GM19328 (cell line): ENCODE results near the gene CNGA1.
"Not testable (repeated sequence)": the region's sequence is repeated elsewhere in the genome, so short reads cannot be mapped to it uniquely, and the experiment has no call there.

Experiments used
- ATAC-seq: cut with Tn5 transposase; IDR thresholded peaks from one replicate; pipeline ENCODE4 v1.9.1; 2021; ENCODE audit warnings: mild to moderate bottlenecking, moderate library complexity; ENCODE audit not compliant: unreplicated experiment

CNGA1 gene

DNA sequence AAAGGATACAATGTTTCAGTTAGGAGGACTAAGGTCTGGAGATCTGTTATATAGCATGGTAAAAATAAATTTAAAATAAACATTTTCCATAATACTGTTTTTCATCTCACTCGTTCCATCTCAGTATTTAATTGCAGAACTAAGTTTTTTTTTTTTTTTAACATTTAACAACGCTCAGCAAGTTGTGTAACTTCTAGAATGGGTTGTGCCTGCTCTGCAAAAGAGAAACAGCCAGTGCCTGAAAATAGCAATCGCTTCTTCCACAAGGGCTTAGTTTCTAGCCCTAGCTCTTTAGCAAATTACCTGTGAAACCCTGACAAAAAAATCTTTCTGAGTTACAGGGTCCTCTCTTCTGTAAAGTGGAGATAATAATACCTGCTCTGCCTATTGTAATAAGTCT is 41.9 kb downstream of the CNGA1 start:
- ATAC-seq, result no peak

DNA sequence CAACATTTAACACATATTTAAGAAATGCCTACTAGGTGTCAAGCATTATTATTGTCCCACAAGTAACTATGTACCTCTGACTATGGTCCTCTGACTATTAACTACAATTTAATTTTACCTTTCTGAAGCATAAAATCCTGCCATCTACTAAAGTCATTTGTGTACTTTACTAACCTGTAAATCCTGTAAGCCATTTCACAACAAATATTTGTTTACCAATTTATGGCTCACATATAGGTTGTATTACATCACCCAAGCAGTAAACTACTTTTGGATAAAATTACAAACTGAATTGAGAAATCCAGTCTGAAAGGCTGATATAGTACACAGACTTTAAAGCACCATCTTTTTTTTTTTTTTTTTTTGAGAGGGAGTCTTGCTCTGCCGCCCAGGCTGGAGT is 43.8 kb downstream of the CNGA1 start:
- ATAC-seq, result no peak

DNA sequence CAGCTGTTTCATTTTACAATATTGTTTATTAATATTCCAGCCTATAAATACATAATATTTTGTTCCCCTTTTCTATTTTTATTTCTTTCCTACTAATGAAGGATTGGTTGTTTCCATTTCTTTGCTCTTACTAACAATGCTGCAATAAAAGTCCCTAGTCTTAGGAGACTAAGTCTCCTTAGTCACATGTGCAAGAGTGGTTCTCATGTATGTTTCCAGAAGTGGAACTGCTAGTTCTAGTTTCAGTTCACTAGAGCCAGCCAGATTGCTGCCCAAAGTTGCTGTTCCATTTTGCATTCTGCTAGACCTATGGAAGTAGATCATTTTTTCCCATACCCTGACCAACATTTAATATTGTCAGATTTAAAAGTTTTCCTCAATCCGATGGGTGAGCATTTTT is 44.3 kb downstream of the CNGA1 start:
- no peak for ATAC-seq

DNA sequence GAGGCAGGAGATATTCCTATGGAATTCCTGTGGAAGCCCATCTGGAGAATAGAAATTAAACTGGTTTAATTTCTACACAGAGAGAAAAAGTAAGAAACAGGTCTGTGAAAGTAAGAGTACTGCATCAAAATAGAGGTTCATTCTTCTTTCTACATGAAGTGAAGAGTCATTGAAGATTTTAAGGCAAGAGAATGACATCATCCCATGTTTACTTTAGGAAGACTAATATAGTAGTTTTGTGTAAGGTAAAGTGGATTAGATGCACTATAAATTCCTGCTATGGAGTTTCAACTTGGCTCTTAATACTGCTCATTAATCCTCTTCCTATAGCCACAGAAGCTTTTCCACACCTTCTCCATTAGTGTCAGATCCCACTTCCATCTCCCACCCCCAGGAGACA is 47.6 kb downstream of the CNGA1 start:
- ATAC-seq, result no peak

DNA sequence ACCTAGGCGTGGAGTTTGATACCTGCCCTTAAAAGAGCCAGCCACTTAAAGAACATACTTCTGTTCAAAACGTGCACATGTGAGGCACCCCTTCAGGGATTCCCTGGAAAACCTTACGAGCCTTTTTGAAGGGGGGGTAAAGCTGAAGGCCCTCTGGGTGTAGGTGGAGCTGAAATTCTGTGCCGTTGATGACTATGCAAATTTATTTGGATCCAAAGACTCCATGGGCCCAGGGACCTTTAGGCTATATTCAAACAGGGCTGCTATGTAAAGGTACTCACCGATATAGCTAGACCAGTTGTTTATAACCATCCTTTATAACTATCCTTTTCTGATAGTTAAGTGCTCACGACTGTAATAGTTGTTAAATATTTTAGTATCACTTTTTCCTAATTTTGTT is 61.8 kb downstream of the CNGA1 start:
- ATAC-seq, result no peak

DNA sequence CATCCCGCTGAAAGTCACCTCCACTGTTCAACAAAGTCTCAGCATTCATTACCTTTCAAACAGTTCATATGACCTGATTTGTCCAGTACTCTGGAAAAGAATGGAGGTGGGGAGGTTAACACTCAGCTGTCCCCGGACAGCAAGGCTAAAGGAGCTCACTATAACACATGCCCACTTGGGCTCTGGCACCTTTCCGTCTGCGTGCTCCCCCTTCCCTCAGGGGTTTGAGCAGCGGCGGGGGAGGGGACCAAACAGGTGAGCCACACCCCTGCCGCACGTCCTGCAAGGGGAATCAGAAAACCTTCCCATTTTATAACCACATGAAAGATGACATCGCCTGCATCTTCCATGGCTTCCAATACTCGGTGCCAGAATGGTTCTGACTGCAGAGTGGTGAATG is 62.2 kb downstream of the CNGA1 start:
- ATAC-seq, result no peak

DNA sequence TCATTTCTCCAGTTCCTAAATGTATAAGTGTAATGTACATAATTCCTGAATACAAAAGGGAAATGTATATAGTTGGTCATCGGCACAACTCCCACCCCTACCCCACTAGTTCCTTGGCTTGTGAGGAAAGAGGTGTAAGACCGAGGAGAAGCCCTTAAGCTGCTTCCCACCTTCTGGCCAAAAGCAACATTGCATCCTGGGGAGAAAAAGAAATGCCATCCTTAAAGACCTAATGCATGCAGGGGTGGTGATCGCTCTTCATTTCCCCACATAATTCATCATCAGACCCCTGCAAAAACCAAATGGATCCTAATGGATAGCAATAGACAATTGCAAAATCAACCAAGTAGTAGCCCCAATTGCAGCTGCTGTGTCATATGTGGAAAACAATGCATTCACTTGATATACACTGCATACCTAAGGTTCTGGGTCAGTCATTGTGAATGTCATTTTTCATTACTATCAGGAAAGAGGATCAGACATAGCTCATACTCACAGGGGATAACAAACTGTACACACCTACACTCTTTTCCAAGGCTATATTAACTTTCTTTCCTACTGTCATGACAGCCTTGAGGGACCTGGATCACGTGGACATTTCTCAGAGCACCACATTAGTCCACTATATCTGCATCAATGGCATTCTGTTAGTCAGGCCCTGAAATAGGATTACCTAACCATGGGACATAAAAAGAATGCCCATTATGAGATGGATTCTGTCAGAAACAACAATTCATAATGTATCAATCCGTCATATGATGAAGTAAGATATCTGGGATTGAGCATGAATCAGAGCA is 70.4 kb downstream of the CNGA1 start:
- ATAC-seq, result no peak

DNA sequence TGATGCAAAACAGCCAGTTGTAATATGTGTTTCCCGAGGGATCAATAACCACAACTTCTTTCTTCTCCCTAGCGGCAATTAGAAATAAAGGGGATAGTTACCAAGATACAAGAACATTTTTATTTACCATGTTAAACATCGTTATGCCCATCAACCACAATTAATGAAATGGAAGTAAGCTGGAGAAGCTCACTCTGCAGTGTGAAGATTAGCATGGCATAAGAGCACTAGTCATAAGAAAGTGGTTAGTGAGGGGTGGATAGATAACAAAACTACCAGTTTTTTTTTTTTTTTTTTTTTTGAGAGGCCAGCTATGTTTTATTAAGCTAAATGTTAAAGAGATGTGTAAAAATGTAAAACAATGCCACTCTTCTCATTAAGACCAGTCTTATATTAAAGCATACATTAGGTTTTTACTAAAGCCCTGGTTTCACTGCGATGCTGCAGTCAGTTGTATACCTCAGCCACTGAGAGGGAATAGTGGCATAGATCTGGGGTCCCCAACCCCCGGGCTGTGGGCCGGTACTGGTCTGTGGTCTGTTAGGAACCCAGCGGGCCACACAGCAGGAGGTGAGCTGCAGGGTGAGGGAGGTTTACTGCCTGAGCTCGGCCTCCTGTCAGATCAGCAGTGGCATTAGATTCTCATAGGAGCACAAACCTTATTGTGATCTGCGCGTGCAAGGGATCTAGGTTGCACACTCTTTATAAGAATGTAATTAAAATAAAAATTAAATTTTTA is 74.2 kb downstream of the CNGA1 start:
- no peak for ATAC-seq

DNA sequence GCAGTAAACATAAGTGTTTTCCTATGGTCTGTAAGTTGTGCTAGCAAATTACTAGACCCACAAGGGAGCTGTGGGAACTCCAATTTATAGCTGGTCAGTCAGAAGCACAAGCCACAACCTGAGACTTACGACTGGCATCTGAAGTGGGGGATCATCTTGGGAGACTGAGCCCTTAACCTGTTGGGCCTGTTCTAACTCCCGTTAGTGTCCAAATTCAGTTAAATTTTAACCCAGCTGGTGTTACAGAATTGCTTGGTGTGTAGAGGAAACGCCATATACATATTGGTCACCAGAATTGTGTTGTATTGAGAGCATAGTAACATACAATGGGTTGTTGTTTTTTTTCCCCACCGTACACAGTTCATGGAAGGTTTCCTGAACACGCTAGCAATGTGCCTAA is 77.0 kb downstream of the CNGA1 start:
- ATAC-seq, result no peak

DNA sequence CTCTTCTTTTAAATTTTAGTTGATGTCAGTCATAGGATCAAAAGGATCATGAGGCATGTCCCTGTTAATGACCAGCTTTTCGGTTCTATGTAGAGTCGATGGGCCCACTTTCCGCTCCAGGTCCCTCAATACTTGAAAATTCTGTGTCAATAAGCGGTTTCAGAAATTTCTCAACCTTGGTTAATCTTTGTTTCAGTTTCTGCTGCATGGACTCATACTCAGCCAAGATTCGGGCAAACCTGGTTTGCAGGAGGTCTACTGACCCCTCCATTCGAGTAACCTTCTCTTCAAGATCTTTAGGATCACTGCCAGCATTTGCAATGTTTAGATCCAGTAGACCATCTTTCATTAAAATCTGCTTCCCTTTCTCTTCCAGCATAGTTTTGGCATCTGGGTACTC is 80.1 kb downstream of the CNGA1 start:
- ATAC-seq, result no peak

DNA sequence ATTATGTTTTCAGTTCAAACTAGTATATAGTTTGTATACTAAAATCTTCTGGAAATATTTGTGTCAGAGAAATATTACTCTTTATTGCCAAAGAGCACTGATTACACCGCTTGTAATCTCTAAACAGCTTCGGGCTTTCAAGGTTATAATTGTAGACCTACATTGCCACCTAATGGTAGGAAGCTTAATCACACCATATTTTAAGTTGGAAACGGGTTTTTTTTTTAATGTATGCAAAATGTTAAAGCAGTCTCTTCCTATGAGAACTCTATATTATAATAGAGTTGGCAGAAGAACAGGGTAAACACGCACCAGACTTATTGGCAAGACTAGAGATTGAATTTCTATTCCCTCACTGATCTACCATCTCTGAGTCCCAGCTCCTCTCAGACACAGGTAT is 82.6 kb downstream of the CNGA1 start:
- no peak for ATAC-seq

DNA sequence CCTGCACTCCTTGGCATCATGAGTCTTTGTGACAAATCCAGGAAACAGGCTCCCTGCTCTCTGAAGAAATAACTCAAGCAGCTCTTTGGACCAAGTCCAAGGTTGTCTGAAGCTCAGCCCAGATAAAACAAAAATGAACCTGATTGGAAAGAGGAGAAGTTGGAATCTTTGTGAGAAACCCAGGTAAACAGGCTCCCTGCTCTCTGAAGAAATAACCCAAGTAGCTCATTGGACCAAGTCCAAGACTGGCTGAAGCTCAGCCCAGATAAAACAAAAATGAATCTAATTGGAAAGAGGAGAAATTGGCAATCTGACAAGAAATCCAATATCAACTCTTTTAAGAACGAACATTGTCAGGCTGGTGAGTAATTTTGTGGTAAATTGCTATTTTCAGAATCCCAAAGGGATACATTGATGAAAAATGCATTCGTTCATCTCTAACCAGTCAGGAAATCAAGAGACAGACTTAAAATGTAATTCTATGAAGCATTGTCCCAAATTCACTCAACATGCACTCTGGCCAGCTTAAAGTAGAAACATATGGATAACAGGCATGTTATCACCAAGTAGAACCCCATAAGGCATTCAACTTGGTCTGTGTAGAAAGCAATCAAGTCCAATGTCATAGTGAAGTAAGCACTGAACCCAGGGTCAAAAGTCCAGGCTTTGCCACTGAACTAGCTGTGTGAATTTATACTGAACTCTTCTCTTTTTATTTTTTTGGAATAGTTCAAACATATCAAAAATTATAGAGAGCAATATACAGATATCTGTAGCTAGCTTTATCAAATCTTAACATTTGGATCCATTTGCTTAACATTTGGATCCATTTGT is 85.3 kb downstream of the CNGA1 start:
- ATAC-seq, result no peak

DNA sequence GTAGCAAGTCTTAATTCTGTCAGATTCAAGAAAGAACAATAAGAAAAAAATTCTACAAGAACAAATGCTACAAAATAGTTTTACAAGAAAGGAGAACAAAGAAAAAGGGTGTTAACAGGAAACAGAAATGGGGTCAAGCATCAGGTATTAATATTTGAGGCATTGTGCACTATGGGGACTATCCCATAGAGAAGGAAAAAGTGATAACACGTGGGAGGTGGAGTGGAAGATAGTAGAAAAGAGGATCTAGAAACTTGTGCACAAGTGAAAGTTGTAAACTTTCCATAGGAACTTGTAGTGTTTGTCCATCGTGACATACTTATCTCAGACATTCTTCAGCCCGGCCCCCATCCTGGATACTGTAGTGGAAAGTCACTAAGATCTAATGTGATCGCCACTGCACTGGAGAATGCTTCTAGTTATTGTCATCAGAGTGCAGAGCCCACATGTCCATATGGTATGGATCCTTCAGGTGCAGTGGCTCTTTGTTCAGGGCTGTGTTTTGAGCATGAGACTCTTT is 86.7 kb downstream of the CNGA1 start:
- no peak for ATAC-seq

DNA sequence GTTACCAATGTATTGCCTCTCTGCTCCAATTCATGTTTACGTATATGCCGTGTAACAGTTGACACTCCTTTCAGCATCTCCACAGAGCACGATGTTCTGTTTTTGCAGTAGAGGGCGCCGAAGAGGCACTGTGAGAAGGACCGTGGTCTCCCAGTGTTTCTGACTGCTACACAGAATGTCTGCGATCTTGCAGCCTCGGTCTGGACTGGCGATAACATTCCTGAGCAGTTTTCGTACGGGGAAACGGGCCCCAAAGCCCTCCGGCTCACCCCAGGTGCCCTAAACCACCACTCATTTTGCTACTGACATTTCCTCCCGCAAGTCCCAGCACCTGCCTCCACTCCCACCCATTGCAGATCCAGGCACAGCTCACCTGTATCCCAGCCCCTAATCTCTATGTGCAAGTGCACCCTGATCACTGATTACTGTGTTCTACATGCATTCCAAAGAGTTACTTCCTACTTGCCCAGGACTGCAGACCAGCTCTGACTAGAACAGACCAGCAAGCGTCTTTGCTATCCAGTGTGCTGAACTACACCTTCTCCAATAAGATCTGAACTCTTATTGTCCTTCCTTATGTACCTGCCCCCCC is 89.7 kb downstream of the CNGA1 start:
- ATAC-seq, result peak; percentile 96

DNA sequence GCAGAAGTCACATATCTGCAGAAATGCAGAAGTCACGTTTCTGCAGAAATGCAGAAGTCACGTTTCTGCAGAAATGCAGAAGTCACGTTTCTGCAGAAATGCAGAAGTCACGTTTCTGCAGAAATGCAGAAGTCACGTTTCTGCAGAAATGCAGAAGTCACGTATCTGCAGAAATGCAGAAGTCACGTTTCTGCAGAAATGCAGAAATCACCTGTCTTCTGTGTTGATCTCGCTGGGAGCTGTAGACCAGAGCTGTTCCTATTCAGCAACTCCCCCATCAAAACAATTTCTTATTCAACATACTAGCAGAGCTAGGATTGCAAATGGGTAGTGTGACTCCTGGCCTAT is 93.2 kb downstream of the CNGA1 start:
- ATAC-seq, result not testable (repeated sequence)

DNA sequence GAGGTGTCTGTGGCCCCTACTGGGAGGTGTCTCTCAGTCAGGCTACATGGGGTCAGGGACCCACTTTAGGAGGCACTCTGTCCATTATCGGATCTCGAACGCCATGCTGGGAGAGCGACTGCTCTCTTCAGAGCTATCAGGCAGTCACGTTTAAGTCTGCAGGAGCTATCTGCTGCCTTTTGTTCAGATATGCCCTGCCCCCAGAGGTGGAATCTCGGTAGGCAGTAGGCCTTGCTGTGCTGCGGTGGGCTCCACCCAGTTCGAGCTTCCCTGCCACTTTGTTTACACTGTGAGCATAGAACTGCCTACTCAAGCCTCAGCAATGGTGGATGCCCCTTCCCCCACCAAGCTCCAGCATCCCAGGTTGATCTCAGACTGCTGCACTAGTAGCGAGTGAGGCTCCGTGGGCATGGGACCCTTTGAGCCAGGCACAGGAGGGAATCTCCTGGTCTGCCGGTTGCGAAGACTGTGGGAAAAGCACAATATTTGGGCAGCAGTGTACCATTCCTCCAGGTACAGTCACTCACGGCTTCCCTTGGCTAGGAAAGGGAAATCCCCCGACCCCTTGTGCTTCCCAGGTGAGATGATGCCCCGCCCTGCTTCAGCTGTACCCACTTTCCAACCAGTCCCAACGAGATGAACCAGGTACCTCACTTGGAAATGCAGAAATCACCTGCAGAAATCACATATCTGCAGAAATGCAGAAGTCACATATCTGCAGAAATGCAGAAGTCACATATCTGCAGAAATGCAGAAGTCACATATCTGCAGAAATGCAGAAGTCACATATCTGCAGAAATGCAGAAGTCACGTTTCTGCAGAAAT is 93.8 kb downstream of the CNGA1 start:
- ATAC-seq, result not testable (repeated sequence)

DNA sequence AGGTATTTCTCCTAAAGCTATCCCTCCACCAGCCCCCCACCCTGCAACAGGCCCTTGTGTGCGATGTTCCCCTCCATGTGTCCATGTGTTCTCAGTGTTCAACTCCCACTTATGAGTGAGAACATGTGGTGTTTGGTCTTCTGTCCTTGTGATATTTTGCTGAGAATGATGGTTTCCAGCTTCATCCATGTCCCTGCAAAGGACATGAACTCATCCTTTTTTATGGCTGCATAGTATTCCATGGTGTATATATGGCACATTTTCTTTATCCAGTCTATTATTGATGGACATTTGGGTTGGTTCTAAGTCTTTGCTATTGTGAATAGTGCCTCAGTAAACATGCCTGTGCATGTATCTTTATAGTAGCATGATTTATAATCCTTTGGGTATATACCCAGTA is 99.3 kb downstream of the CNGA1 start:
- not testable (repeated sequence) for ATAC-seq

DNA sequence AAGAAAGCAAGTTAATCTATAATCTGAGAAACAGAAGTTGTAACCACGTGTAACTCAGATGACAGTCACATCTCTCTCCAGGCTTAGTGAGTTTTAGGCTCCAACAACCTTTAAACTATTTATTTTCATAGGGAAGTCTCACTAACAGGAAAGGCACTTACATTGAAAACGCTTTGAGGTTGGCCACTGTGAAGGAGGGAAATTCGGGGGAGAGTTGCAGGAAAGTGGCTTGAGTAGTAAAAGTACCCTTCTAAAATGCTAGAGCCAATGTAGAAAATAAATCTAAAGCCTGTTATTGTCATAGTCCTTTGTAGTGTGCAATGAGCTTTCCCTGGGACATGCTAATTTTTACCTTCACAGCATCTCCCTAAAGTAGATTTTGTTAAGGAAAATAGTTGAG is 101.1 kb downstream of the CNGA1 start:
- no peak for ATAC-seq

DNA sequence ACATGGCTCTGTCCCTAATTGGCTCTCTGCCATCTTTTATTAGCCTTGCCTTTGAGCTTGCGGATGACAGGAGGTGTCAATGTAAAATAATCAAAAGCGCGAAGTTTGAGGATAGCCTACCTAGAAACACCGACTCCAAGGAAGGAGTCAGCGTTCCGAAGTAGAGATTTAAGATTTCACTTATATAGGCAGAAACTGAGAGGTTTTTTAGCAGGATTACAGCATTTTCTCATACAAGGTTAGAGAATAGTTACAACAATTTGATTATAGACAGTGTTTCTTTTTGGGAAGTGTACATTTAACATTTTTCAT is 101.6 kb downstream of the CNGA1 start:
- peak; percentile 27 for ATAC-seq

DNA sequence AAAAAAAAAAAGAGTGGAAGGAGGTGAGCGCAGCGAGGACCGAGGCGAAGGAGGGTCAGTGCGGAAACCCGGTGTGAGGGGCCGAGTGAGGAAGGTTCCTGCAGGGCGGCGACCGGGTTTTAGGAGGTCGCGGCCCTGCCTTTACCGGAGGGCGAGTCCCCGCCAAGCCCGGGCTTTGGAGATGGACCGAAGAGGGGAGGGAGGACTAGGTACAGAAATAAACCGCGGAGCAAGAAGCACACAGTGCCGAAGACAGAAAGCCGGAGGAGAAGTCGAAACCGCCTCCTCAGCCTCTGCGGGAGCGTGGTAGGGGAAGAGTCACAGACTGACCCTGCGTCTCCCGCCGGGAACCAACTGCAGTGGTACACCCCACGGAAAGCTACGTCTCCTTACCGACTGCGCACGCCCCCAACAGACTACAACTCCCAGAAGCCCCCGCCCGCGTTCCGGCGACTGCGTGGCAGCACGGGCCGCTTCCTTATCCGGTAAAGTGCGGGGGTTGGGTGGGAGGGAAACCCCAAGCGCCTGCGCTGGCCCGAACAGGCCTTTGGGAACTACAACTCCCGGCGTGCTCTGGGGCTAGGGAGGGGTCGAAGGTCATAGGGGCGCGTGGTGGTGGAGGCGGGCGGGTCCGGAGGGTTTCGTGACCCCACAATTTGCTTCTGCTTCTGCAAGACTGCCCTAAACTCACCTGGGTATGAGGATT is 102.1 kb downstream of the CNGA1 start, which contains the start of gene NFXL1:
Gene NFXL1 (minus strand): TSS at position 364 of the 706 bp plus-strand sequence. CDS start 380 bp downstream, outside the sequence.
- ATAC-seq, result peak; percentile 97
